Measurements from ENCODE around the gene HOTAIR. TPM values are rescaled to one million over a fixed set of nuclear protein-coding genes. Genes with fewer than 3 reads are reported as not detected.

Gene HOTAIR
- total RNA-seq, 1 experiment from 2014 or later = 3.5 TPM

GRCh38 chr12:54012631-54013409, 38.1 kb upstream of the HOTAIR start:
- POLR2A ChIA-PET (ENCODE audit: unreplicated experiment) = interaction anchor here (0.6 kb wide), 2 partner anchors 14 to 15 kb away, joined by 4 to 7 read pairs; partner anchors contain the start of gene HOXC6
- CTCF ChIA-PET = interaction anchor here (0.5 to 1.0 kb wide), 3 partner anchors 28 to 188 kb away, joined by 3 to 8 read pairs (median 4); partner anchors contain the start of gene HOXC10
- H3K9me2 ChIP-seq (replicated peaks; ENCODE audit: low read length) = no peaks in the 10 kb centered on the region
- H3K4me1 ChIP-seq (ENCODE audit: insufficient read depth, low read length) = peaks cover 49% of the 10 kb centered on the region
- intact Hi-C loops (cut with micrococcal nuclease) = no loop called here
- no peaks in the 10 kb centered on the region for H3K27me3 ChIP-seq (ENCODE audit: low read length)
- no peak overlapping the region for H3K9ac ChIP-seq (ENCODE audit: low read length)
- BruUV-seq (replicated peaks) = no TSS peak
- peak overlapping the region; percentile 16; the same call in 1 of the 2 replicates for H3K4me2 ChIP-seq (ENCODE audit: low read length)
- no peaks in the 10 kb centered on the region for H3F3A ChIP-seq (ENCODE audit: low read length, unreplicated experiment)
- peak; percentile 33 for DNase-seq
- H2AFZ ChIP-seq (ENCODE audit: low read length) = no peak overlapping the region
- H3K27ac ChIP-seq (ENCODE audit: low read length) = 0 out of 2 replicates have a peak overlapping the region, but pooled peaks have one; percentile 10
- H3K36me3 ChIP-seq (ENCODE audit: low read depth, low read length) = no peaks in the 10 kb centered on the region
- H3K79me2 ChIP-seq (ENCODE audit: low read length) = peaks cover 33% of the 10 kb centered on the region
- TF ChIP-seq EZH2phosphoT487 (IDR thresholded peaks at IDR 0.05; ENCODE audit: borderline replicate concordance, low read length) = no peak
- TF ChIP-seq, protein P1, sequence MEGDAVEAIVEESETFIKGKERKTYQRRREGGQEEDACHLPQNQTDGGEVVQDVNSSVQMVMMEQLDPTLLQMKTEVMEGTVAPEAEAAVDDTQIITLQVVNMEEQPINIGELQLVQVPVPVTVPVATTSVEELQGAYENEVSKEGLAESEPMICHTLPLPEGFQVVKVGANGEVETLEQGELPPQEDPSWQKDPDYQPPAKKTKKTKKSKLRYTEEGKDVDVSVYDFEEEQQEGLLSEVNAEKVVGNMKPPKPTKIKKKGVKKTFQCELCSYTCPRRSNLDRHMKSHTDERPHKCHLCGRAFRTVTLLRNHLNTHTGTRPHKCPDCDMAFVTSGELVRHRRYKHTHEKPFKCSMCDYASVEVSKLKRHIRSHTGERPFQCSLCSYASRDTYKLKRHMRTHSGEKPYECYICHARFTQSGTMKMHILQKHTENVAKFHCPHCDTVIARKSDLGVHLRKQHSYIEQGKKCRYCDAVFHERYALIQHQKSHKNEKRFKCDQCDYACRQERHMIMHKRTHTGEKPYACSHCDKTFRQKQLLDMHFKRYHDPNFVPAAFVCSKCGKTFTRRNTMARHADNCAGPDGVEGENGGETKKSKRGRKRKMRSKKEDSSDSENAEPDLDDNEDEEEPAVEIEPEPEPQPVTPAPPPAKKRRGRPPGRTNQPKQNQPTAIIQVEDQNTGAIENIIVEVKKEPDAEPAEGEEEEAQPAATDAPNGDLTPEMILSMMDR (conservative IDR thresholded peaks at IDR 0.05; ENCODE audit: low read depth, low read length) = no peak
- TF ChIP-seq EZH2 (IDR thresholded peaks at IDR 0.05; ENCODE audit: low read length, unreplicated experiment) = no peak
- H3K9me3 ChIP-seq (ENCODE audit: low read length) = no peaks in the 10 kb centered on the region
- no peak overlapping the region for H3K4me3 ChIP-seq (ENCODE audit: low read length)
- peak; percentile 5; the same call in 1 of the 2 replicates for ATAC-seq
- H4K20me1 ChIP-seq (ENCODE audit: low read length) = no peaks in the 10 kb centered on the region

- H3K36me3 ChIP-seq (ENCODE audit: low read depth, low read length) = no peaks in the 10 kb centered on the region
- ChIA-PET POLR2A (ENCODE audit: unreplicated experiment) (interaction anchor here (0.6 kb wide), 1 partner anchor 16 kb away, joined by 4 read pairs; the partner anchor contains the start of gene HOXC6), CTCF (interaction anchor here (1.0 kb wide), 1 partner anchor 189 kb away, joined by 4 read pairs; no protein-coding TSS in a partner anchor)
- no peaks in the 10 kb centered on the region for H4K20me1 ChIP-seq (ENCODE audit: low read length)
- H3K79me2 ChIP-seq (ENCODE audit: low read length) = peaks cover 24% of the 10 kb centered on the region
- intact Hi-C loops (cut with micrococcal nuclease) = no loop called here
- no peak overlapping the region for H3K9ac ChIP-seq (ENCODE audit: low read length)
- TF ChIP-seq EZH2 (IDR thresholded peaks at IDR 0.05; ENCODE audit: low read length, unreplicated experiment) (no peak), EZH2phosphoT487 (IDR thresholded peaks at IDR 0.05; ENCODE audit: borderline replicate concordance, low read length) (no peak)
- TF ChIP-seq, protein P1 (conservative IDR thresholded peaks at IDR 0.05; ENCODE audit: low read depth, low read length) = no peak
- H3K9me3 ChIP-seq (ENCODE audit: low read length) = no peaks in the 10 kb centered on the region
- H3K4me1 ChIP-seq (ENCODE audit: insufficient read depth, low read length) = peaks cover 49% of the 10 kb centered on the region
- H3F3A ChIP-seq (ENCODE audit: low read length, unreplicated experiment) = no peaks in the 10 kb centered on the region
- H3K27ac ChIP-seq (ENCODE audit: low read length) = no peak overlapping the region
- no peak overlapping the region for H2AFZ ChIP-seq (ENCODE audit: low read length)
- no peaks in the 10 kb centered on the region for H3K27me3 ChIP-seq (ENCODE audit: low read length)
- peak overlapping the region; percentile 99 for H3K4me2 ChIP-seq (ENCODE audit: low read length)
- no TSS peak for BruUV-seq (replicated peaks)
- H3K4me3 ChIP-seq (ENCODE audit: low read length) = peak overlapping the region; percentile 78; the same call in 1 of the 2 replicates
- no peak for DNase-seq
- no peaks in the 10 kb centered on the region for H3K9me2 ChIP-seq (replicated peaks; ENCODE audit: low read length)
- ATAC-seq = no peak
Measured at GRCh38 chr12:54011665-54012532, 37.1 kb upstream of the HOTAIR start.

Data from PC-3 (cell line).